ENCODE data around the gene TENT5C.

TENT5C gene
- 267 to 602 reads per million in 2 donors for total RNA-seq

DNA sequence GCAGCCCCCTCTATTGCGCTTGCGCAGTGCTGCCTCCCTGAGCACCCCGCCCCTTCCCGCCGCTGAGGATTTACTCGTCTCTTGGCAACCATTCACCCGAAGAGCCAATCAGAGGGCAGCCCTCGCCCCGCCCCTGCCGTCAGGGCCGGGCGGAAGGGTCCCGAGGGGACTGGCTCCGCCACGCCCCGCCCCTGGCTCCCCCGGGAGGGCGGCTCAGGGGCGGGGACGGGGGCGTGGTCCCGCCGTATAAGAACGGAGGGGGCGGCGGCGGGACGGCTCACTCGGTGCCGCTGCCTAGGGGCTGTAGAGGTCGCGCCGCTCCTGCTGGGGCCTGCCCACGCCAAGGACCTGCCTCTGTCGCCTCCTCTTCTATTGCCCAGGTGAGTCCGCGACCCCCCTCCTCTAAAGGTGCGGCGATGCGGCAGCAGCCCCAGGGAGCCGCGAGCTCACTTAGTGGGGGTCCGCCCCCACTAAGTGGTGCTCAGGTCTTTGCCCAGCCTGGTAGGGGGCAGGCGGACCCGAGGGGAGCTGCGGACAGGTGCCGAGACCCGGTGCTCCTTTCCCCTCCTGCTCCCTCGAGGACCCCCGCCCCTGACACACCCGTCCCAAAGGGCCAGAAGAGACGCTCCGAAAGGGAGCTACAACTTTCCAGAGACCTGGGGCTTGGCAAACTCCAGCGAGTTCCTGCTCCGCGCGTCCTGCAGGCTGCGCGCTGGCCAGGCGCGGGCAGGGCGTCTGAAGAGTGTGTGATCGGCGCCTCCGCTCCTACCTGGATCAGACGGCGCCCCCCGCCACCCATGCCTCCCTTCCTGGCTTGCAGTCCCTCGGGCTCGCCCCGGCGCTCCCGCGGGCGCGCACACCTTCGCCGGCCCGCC, at the start of gene TENT5C:
Gene TENT5C (plus strand): TSS at position 275 of the 875 bp plus-strand sequence. CDS start 16,821 bp downstream, outside the sequence.
- DNase-seq = peak; percentile 95 to 99 (median 98)

DNA sequence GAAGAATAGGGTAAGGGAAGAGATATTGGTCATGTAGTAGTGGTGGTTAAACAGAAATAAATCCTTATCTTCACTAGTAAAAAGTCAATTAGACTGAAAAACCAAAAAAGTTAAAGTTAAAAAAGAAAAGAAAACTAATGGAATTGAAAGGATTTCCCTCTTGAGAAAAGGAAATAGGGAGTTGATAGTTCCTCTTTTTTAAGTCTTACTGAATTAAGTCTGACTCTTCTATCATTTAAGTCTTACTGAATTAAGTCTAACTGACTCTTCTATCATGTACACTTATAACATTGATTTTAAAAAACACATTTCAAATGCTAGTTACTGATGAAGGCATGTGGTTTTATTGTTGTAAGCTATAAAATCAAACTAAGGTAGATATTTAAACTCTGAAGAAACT, 49.5 kb upstream of the TENT5C start:
- DNase-seq = no peak

DNA sequence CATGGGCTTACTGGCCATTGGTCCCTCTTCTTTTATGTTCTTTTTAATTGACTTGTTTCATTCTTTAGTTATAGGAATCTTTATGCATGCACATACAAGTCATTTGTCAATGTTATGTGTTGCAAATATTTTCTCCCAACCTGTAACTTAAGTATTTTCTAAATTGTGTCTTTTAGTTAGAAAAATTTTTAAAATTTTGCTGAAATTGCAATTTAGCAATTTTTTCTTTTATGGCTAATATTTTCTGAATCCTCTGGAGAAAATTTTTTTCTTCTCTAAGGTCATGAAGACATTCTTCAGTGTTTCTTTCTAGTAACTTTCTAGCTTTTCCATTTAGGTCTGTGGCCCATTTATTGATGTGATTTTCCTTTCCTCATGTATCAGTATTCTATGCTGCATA, 48.9 kb upstream of the TENT5C start:
- no peak for DNase-seq

DNA sequence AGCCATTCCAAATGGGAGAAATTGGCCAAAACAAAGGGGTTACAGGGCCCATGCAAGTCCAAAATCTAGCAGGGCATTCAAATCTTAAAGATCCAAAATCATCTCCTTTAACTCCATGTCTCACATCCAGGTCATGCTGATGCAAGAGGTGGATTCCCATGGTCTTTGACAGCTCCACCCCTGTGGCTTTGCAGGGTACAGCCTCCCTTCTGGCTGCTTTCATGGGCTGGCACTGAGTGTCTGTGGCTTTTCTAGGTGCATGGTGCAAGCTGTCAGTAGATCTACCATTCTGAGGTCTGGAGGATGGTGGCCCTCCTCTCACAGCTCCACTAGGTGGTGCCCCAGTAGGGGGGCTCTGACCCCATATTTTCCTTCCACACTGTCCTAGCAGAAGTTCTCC, 47.4 kb upstream of the TENT5C start:
- DNase-seq = peak in 1 of 5 experiments; percentile 17

DNA sequence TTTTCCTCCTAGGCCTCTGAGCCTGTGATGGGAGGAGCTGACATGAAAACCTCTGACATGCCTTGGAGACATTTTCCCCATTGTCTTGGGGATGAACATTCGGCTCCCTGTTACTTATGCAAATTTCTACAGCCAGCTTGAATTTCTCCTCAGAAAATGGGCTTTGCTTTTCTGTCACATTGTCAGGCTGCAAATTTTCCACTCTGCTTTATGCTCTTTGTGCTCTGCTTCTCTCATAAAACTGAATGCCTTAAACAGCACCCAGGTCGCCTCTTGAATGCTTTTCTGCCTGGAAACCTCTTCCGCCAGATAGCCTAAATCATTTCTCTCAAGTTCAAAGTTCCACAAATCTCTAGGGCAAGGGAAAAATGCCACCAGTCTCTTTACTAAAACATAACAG, 46.7 kb upstream of the TENT5C start:
- DNase-seq = no peak

DNA sequence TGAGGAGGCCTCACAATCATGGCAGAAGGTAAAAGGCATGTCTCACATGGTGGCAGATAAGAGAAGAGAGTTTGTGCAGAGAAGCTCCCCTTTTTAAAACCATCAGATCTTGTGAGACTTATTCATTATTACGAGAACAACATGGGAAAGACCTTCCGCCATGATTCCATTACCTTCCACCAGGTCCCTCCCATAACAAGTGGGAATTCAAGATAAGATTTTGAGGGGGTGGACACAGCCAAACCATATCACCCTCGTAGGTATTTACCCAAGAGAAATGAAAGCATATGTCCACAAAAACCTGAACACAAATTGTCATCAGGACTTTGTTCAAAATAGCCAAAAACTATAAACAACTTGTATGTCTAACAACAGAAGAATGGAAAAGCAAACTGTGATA, 45.9 kb upstream of the TENT5C start:
- DNase-seq = no peak

DNA sequence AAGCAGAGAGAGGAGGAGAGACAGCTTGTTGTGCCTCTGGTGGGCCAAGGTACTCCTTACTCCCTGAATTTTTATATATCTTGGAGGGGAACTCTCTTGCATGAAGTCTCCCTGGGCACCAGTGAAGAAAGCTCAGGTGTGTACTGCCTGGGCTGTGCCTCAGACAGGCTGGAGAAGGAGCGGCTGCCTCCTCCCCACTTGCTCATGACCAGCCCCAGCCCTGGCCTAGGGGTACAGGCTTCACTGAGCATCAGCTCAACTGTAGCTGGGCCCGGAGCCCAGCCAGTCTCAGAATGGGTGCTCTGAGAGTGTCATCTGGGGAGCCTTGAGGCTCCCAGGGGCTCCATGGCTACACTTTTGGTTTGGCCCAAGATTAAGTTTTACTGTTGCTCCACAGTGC, 44.8 kb upstream of the TENT5C start:
- DNase-seq = no peak

DNA sequence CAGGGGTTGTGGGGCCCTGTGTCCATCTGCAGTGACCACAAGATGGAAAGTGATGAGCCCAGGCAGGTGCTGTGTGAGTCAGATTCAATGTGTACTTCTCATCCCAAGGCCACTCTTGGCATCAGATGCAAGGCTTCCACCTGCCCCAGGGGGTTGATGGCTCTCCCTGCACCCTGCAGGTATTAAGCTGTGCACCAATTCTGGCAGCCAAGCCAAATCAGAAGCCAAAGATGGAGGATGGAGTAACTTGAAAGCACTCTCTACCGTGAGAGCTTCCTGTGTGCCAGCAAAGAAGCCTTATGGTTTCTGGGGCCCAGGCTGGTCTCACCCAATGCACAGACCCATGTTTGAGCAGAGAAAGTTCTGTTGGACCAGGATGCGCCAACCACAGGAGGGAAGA, 44.3 kb upstream of the TENT5C start:
- DNase-seq = no peak

DNA sequence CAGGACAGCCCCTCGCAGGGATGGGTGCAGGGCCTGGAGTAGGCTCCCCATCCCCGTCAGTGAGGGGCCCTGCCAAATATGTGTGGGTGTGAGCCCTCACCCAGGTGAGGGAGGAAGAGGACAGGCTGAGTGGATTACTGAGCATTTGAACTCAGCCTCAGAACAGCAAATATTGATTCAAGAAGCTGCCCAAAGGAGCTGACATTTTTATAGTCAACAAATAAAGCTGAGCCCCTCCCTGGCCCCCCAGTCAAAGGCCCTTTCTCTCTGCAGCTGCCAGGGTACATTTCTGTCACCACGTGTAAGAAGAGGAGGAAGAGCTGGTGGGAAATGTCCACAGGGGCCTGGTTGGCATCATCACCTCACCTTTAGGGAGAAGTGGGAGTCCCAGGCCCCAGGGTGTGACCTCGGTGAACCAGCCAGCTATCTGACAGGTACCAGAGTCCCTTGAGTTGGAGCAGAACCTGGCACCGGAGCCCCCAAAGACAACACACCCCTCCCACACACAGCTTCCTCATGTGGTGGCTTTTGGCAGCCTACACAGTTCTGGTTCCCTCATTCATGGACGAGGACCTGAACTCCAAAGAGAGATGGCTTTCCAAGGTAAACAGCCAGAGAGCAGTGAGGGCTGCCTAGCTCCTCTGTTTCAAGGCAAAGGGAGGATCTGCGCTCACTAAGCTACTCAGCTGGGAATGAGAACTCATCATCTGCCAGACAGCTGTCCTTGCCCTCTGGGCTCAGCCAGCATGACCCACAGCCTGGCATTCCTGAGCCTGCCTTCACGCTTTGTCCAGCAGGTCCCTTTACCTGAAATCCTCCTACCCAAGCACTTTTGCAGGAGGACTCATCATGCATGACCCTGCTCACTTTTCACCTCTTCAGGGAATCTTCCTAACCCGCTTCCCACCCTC, 43.0 kb upstream of the TENT5C start:
- DNase-seq = no peak

DNA sequence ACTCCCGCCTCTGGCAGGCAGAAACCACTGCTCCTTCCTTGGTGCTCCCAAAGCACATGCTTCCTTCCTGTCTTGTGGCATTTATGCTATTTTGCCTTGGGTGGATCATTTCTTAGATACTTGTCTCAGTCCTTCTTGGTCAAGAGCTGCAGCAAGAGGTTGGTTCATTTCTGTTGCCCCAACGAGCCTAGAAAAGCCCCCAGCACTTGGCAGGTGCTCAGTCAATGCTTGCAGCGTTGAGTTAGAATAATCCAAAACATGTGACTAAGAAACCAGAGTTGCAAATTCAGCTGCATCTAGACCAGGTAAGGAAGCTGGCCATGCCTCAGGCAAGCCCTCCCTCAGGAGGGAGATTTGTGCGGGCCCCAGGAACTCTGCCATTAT, 42.4 kb upstream of the TENT5C start:
- no peak for DNase-seq

DNA sequence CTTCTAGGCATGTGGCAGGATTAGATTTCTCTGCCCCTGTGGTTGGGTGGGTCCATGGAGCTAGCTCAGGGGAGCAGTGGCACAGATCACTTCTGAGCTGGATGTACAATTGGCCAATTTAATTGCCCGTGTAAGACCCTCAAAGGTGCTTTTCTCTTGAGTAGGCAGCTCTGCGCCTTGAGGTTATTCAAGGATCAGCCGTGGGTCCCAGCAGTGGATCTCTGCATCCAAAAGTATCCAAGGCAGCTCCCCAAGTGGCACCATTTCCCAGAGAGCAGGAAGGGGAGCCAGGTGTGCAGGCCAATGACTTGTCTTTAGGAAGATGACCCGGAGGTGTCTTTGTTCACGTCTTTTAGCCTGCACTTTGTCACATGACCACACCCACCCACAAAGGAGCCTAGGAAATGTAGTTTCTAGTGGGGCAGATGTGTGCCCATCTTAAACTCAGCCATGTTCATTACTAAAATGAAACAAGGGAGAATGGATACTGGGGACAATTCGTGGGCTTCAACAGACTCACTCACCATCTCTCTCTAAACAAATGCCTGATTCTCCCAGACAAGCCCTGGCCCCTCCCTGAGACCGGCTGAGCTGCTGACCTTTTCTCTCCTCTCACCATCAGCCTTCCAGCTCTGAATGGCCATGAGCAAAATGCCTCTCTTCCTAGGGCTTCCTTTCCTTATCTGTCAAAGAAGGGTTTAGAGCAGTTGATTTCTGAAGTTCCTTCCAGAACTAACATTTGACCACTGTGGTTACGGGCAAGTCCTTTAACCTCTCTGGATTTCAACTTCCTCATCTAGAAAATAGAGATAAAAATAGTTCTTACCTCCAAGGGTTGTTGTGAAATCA, 41.4 kb upstream of the TENT5C start:
- no peak for DNase-seq

DNA sequence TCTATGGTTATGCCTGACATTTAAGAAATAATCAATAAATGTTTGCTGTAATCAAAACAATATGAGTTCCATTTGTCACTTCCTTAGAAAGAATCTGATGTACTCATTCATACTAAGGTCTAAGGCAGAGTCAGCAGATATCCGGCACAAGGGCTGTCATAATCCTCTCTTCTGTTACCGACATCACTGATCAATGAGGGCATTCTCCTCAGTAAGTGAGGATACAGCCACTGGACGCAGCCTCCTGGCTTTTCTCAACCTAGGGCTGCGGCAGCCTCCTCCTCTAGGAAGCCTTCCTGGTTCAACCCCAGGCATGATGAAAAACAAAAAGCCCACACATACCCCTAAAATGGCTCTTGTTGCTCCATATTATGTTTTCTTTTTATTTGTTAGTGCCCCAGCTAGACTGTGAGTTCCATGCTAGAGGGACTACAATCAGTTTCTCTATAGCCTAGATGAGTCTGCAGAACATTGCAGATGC, 40.7 kb upstream of the TENT5C start:
- no peak for DNase-seq

DNA sequence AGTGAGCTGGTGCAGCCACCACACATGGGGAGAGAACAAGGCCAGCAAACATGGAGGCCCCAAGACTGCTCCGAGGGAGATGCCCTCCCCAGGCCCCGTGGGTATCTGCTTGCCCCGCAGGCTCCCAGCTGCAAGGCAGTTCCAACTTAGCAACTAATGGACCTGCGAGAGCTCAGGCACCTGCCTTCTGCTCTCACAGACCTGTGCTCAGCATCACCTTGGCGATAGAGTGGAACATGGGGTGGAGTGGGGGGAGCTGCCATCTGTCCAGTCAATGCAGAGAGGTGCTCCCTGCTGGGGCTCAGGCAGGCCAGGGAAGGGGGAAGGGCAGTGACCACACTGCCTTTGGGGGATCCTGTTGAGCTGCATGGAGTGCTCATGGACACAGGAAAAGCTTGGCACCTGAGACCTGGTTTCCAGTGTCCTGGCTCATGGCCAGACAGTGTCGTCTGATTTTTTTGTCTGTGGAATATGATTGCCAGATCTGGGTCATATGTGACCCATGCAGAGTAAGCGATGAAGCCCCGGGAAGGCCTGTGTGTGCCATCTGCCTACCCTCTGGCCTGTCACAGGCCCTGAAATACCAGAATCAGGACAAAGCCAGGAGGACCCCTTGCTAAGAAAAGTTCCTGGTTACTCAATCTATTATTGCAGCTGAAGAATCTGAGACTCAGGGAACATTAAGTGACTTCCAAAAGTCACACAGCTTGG, 39.9 kb upstream of the TENT5C start:
- no peak for DNase-seq

DNA sequence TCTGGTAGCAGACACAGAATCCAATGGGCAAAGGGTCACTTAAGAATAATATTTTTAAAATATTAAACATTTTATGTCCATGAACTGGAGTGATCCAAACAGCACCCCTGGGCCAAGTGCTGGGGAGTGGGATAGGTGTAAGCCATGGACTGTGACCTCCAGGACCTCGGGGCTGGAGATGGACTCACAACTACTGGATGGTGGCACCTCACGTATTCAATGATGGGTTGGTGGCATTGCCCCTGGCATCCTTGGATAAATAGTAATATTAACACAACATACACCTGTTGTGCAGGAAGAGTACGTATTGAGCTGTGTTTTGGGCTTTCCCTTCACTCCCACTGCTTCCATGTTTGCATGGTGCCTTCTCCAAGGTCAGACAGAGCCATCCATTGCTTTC, 39.3 kb upstream of the TENT5C start:
- DNase-seq = no peak

DNA sequence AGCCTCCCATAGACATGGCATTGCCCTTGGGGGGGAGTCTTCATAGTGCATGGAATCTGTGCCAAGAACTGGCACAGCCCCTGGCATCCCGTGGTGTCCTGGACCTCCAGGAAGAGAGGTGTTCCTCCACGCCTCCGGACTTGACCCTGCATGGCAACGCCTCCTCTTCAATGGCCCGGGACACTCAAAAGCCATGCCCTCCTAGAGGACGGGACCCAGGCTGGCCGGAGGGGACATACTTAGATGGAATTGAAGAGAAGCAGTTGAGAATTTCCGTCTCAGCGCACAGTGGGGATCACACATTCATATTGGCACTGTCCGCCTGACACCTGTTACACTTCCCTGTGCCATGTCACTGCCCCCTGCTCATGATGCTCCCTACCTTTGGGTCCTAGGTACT, 38.4 kb upstream of the TENT5C start:
- DNase-seq = no peak

DNA sequence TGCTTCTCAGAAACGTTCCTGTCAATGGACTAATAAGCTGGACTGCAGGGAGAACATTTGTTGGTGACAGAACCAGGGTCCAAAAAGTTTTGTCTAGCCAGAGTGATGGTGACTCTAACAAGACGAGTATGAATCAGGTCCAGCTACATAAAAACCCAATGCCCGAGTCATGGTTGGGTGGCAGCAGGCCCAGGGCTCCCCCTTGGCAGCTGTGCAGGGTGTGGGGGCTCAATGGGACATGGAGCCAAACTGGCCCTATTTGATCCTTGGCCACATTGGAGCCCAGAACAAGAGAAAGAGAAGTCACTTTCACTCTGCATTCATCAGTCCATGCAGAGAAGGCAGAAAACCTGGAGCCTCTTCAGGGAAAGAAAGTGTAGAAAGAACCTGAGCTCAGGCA, 37.9 kb upstream of the TENT5C start:
- no peak for DNase-seq

DNA sequence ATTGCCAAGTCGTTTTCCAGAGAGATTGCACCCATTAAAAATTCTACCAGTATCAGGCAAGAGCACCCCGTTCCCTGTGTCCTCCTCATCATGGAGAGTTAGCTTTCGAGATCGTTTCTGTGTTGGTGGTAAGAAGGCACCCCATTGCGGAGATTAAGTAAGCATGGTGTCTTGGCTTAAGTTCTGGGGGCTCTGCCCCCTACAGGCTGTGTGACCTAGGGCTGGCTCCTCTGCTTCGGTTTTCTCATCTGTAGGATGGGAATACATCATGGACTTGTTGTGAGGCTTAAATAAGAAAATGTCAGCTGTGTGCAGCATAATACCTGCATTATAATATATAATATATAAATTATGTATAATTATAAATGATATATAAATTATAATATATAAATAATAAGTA, 36.8 kb upstream of the TENT5C start:
- no peak for DNase-seq

DNA sequence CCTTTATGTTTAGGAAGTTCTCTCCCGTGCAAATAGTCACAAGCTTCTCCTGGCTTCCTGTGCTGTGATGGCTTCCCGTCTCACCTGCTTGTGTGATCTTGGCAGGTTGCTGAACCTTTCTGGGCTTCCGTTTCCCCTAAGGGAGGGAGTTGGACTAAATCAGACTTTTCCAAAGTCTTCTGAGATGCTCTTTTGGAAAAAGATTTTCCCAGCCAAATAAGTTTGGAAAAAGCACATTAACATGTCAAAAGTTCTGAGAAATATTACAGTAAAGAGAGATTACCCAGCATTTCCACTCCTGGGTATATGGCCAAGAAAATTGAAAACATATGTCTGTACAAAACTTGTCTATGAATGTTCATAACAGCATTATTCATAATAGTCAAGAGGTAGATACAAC, 36.0 kb upstream of the TENT5C start:
- no peak for DNase-seq

DNA sequence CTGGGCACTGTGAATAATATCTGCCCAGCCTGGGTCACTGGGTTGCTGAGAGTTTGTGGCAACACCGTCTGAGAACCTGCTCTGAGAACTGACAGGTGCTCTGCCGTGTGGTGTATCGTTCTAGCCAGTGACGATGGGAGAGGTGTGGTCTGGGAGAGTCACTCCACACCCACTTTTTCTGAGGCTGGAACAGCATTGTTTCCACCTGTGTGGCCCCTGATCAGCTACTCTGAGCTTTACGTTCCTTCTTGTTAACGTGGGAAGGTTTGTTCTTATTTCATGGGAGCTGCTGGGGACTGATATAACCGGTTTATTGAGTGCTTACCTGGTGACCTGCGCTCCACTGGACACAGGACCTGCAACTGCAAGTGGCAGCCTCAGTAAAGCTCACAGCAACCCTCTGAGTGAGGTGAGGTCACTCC, 34.8 kb upstream of the TENT5C start:
- DNase-seq = no peak

DNA sequence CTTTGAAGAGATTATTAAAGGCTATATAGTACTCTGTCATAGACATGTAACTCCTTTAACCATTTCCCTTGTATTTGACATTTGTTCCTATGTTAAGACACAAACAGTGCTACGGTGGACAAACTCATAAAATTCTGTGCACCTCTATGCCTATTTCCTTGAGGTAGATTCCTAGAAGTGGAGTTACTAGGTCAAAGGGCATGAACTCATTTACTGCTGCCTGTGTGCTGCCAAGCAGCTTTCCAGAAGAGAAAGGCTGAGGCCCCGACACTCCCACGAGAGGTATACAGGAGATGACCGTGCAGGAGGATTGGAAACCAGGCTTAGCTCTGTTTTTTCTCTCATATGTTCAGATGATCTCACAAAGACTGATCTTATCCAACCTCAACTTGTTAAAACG, 34.4 kb upstream of the TENT5C start:
- DNase-seq = no peak

DNA sequence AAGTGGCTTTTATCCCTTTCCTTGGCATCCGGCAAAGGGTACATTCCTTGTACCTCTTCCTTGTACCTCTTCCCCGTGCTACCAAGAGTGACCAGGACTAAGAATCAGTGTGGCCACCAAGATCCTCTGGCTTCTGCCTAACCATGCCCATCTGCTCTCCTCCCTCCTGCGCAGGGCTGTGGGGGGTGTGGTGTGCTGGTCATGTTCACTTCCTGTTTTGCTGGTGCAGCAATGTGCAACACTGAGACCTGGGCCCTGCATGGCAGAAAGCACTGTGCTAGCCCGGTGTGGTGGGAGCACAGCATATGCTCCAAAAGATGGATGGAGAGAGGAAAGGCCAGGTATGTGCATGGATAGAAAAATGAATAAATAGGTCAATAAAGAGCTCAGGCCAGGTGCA, 33.3 kb upstream of the TENT5C start:
- peak in 1 of 5 experiments; percentile 79 for DNase-seq

All from T-helper 2 cell (primary cell).